ENCODE data around the gene FOXP4. TPM values are rescaled to one million over a fixed set of nuclear protein-coding genes. Genes with fewer than 3 reads are reported as not detected.

Gene FOXP4
- polyA plus RNA-seq, 2 of the 4 experiments (the other 2 are of a cell fraction), result 2.6 to 14.2 TPM

- TF ChIP-seq MAX (IDR thresholded peaks at IDR 0.05) (no peak), HOXB5 (CRISPR knock-in tag; IDR thresholded peaks at IDR 0.05) (no peak), POLR2AphosphoS2 (conservative IDR thresholded peaks at IDR 0.05; ENCODE audit: low read length) (no peak)
Observed at GRCh38 chr6:41502566-41502916, 43.6 kb upstream of the FOXP4 start (continued).

GRCh38 chr6:41502917-41503671 lies 43.1 kb upstream of the FOXP4 start:
- H3K4me2 ChIP-seq, result peak overlapping the region; percentile 99
- H3K4me1 ChIP-seq, result peaks cover 13% of the 10 kb centered on the region; the same call in 2 of the 3 replicates
- H3K4me3 ChIP-seq, result peak overlapping the region; percentile 54
- H3K9me3 ChIP-seq, result no peaks in the 10 kb centered on the region
- POLR2A ChIA-PET, result no interaction called here
- CTCF ChIA-PET, result interaction anchor here (0.6 to 1.2 kb wide), 2 partner anchors 132 to 136 kb away, joined by 3 to 4 read pairs; no protein-coding TSS in a partner anchor
- 89% methylated on average over 18 of the region's 27 CpGs for WGBS (ENCODE audit: missing lambda C conversion rate)
- ATAC-seq (no peak), DNase-seq (ENCODE audit: low read depth in 1 of 2, low spot score in 1 of 2) (no peak), FAIRE-seq (no peak)
- peak overlapping the region; percentile 78 to 89 for H3K27ac ChIP-seq
- no peak for TF ChIP-seq ELK1 (IDR thresholded peaks at IDR 0.05; ENCODE audit: low read depth, low read length)
- no peak for TF ChIP-seq CTCF (IDR thresholded peaks at IDR 0.05)
- no peak for TF ChIP-seq PBX3 (IDR thresholded peaks at IDR 0.05)
- TF ChIP-seq USF2 (IDR thresholded peaks at IDR 0.05), result no peak
- TF ChIP-seq ZSCAN20 (CRISPR knock-in tag; IDR thresholded peaks at IDR 0.05), result no peak
- no peak for TF ChIP-seq FOSB (CRISPR knock-in tag; IDR thresholded peaks at IDR 0.05)
- no peak for TF ChIP-seq SREBF2 (IDR thresholded peaks at IDR 0.05)
- no peak for TF ChIP-seq NFE2L2 (conservative IDR thresholded peaks at IDR 0.05; ENCODE audit: low read length)
- no peak for TF ChIP-seq EP300 (IDR thresholded peaks at IDR 0.05)
- no peak for TF ChIP-seq ZFP36 (IDR thresholded peaks at IDR 0.05; ENCODE audit: borderline replicate concordance, partially characterized antibody)
- TF ChIP-seq HEYL (CRISPR knock-in tag; IDR thresholded peaks at IDR 0.05), result no peak
- TF ChIP-seq FOXS1 (CRISPR knock-in tag; IDR thresholded peaks at IDR 0.05), result no peak
- TF ChIP-seq MAX (IDR thresholded peaks at IDR 0.05), result no peak
- TF ChIP-seq CHD2 (IDR thresholded peaks at IDR 0.05; ENCODE audit: low read length, partially characterized antibody), result no peak
- TF ChIP-seq RAD21 (conservative IDR thresholded peaks at IDR 0.05 in 1 of 2, IDR thresholded peaks at IDR 0.05 in 1 of 2), result no peak

- peak overlapping the region; percentile 99 for H3K4me2 ChIP-seq
- H3K27ac ChIP-seq, result peak overlapping the region; percentile 78 to 89
- peaks cover 13% of the 10 kb centered on the region; the same call in 2 of the 3 replicates for H3K4me1 ChIP-seq
- WGBS (ENCODE audit: missing lambda C conversion rate), result under 1% methylated on average over 18 of the region's 52 CpGs
- DNase-seq (ENCODE audit: low read depth in 1 of 2, low spot score in 1 of 2), result peak; percentile 21 to 27
- ATAC-seq, result peak; percentile 64 to 75
- no peaks in the 10 kb centered on the region for H3K9me3 ChIP-seq
- no peak for FAIRE-seq
- H3K4me3 ChIP-seq, result peak overlapping the region; percentile 54
- POLR2A ChIA-PET, result no interaction called here
- CTCF ChIA-PET, result no interaction called here
- TF ChIP-seq SMC3 (IDR thresholded peaks at IDR 0.05) (no peak), RCOR1 (IDR thresholded peaks at IDR 0.05; ENCODE audit: low read depth, low read length) (no peak), RARB (CRISPR knock-in tag; IDR thresholded peaks at IDR 0.05) (no peak), PHF8 (IDR thresholded peaks at IDR 0.05; ENCODE audit: borderline replicate concordance, low read depth) (no peak), PBX3 (IDR thresholded peaks at IDR 0.05) (no peak), ATOH8 (CRISPR knock-in tag; IDR thresholded peaks at IDR 0.05; ENCODE audit: low read depth) (no peak), NFE2L2 (conservative IDR thresholded peaks at IDR 0.05; ENCODE audit: low read length) (no peak), HOXB13 (CRISPR knock-in tag; IDR thresholded peaks at IDR 0.05; ENCODE audit: low read depth) (no peak), HDAC2 (IDR thresholded peaks at IDR 0.05) (no peak), CBX8 (IDR thresholded peaks at IDR 0.05) (no peak), CHD2 (IDR thresholded peaks at IDR 0.05; ENCODE audit: low read length, partially characterized antibody) (no peak), NR3C1 (IDR thresholded peaks at IDR 0.05) (no peak)
Observed at GRCh38 chr6:41503827-41504465, 42.2 kb upstream of the FOXP4 start.

Data from A549 (cell line).